GM18870 (cell line): ENCODE data around the gene SYNJ2.

Source experiments
- ATAC-seq: cut with Tn5 transposase; IDR thresholded peaks from one replicate; pipeline ENCODE4 v1.9.1; 2021; ENCODE audit warnings: moderate library complexity; ENCODE audit not compliant: unreplicated experiment

Gene SYNJ2

DNA sequence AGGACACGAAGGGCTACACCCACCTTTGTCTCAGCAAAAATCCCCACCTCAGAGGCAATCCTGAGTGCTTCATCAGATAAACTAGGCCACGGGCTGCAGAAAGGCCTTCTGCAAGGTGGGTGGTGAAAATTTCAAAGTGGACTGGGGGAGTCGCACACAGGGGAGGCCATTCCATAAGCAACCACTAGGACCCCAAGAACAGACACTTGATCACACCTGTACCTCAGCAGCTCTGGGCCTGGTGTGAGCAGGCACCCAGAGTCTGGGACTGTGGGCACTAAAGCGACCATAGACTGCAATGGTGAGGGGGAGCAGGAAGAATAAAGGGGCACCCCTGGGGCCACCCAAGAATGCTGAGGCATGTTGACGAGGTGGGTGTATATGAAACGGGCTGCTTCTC, 133.8 kb downstream of the SYNJ2 start:
- no peak for ATAC-seq

DNA sequence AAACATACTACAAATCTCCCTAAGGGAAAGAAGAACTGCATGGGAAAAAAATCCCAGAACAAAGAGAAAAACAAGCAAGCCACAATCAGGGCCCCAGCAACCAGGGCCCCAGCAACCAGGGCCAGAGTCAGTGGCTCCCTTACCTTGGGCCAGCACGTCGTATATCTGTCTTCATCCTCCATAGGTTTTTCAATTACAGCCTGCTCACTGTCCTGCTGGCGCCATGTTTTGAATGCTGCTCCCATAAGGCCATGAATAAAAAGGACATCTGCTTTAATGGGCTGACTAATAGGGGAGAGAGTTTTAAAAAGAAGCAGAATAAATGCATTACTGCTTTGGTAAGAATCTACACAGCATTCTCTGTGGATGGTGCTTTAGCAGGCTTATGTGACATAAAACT, 137.2 kb downstream of the SYNJ2 start:
- ATAC-seq: no peak

DNA sequence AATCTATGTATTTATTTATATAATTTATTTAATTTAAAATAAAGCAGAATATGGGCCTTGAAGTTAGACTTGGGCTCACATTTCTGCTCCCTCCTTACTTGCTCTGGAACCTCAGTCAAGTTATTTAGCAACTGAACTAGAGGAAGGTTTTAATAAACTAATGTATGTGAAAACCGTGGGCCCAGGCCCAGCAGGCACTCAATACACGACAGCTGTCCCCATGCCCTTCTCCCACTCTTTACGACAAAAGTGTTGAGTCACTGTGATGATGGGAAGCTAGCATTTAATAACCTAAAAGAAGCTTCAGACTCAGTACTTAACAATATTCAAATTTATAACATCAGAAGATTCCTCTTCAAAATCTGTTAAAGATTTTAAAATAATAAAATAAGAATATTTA, 139.7 kb downstream of the SYNJ2 start:
- no peak for ATAC-seq

DNA sequence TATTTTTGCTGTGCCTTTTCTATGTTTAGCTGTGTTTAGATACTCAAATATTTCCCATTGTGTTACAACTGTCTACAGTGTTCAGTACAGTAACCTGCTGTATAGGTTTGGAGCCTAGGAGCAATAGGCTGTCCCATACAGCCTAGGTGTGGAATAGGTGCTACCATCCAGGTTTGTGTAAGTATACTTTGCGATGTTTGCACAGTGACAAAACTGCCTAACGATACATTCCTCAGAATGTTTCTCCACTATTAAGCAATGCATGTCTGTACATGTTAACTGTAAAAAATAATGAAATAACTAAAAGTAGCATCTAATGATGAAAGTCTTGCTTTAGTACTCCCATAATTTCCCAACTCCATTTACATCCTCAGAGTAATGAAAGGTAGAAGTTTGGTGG, 140.4 kb downstream of the SYNJ2 start:
- ATAC-seq: no peak

DNA sequence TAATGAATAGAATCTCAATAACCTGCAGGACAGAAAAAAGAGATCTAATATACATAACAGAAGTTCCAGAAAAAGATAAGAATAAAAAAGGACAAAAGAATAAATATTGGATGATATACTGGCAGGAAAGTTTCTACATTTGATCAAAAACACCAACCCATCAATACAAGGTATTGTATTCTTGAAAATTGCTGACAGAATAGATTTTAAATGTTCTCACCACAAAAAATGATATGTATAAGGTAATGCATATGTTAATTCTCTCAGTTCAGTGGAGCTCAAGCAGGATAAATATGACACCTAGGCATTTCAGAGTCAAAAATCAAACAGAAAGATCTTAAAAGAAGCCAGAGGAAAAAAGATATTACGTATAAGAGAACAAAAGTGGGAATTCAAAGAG, 142.6 kb downstream of the SYNJ2 start:
- ATAC-seq: no peak

DNA sequence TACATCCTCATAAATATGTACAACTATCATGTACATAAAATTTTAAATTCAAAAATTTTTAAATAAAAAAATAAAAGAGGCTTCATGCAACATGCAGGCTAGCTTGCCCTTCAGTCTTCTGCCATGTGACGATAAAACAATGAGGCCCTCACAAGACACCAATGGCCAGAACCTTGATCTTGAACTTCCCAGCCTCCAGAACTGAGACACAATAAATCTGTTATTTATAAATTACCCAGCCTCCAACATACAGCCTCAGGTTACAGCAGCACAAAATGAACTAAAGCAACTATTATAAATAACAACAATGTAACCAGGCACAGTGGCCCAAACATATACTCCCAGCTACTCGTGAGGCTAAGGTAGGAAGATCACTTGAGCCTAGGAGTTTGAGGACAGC, 143.6 kb downstream of the SYNJ2 start:
- no peak for ATAC-seq

DNA sequence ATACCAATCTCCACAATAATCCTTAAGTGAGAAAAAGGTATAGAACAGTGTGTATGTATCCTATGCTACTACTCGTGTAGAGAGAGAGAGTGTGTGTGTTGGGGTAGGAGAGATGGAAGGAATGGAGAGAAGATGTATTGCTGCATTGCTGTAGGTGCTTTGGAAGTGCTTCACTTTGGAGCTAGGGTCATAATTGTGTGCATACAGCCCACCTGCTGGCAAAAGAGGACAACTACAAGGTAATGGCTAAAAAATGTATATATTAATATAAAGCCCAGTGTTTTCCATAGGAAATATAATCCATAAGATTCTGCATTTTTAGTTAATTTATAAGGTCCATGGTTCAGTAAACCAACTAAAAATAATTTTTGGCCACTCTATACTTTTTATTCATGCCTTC, 150.3 kb downstream of the SYNJ2 start:
- no peak for ATAC-seq

DNA sequence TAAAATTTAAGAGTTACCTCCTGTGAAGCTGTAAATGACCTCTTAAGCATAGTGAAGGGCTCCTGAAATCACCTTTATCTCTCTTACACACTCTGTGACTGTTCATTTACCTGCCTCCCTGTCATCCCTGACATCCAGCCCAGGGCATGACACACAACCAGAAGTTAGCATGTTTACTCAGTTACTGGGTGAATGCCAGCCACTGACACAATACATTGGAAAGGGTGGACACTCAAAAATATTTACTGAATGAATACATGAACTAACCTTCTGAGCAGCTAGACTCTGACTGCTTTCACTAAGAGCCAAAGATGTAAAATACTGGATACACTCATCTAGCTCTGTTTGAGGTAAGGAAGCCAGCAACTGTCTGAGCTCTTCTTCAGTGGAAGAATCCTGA, 161.1 kb downstream of the SYNJ2 start:
- ATAC-seq: no peak

DNA sequence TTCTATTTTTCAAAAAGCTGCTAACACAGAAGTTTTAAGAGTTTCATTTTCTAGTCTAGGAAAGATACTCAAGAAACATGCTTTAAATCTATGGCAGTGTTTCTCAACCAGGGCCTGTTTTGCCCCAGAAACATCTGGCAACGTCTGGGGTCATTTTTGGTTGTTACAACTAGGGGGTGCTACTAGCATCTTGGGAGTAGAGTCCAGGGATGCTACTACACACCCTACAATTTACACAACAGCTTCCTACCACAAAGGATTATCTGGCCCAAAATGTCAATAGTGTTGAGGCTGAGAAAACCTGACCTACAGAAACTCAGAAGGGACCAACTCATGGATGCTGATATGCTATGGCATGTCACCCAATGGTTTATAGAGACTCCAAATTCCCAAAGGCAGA, 162.0 kb downstream of the SYNJ2 start:
- ATAC-seq: no peak
